Omental fat pad (tissue), 4 donors: ENCODE data around the gene WASHC2A. TPM values are rescaled to one million over a fixed set of nuclear protein-coding genes. Genes with fewer than 3 reads are reported as not detected.
"Not testable (repeated sequence)": the region's sequence is repeated elsewhere in the genome, so short reads cannot be mapped to it uniquely, and the experiment has no call there.

ENCODE experiments used
- ATAC-seq: fragments of 150-250 bp; one replicate; pipeline ENCODE4 v1.9.1; 2016; ENCODE audit warnings: mild to moderate bottlenecking, moderate library complexity; ENCODE audit not compliant: low FRiP score
- DNase-seq: peaks from one replicate; pipeline ENCODE4 v3.0.0-alpha.2; 2019; ENCODE audit warnings: low spot score
- total RNA-seq, 4 donors: library from RNA; depleted of rRNA; stranded (reverse); fragments of >200 nt; gene quantifications; one replicate each; pipeline ENCODE4 v1.1.0, GENCODE V29; 2016
- TF ChIP-seq, protein P1 (sequence below), 3 donors: fragments of 450-650 bp; IDR thresholded peaks; one replicate each; pipeline ENCODE4 v1.5.1; 2016 to 2017; ENCODE audit warnings: antibody characterized with exemption in 3 of 3, mild to moderate bottlenecking in 3 of 3, moderate library complexity in 2 of 3

Gene WASHC2A
- total RNA-seq, 4 donors from 2014 or later: 23.5 to 38.8 (median 28.7) TPM

DNA sequence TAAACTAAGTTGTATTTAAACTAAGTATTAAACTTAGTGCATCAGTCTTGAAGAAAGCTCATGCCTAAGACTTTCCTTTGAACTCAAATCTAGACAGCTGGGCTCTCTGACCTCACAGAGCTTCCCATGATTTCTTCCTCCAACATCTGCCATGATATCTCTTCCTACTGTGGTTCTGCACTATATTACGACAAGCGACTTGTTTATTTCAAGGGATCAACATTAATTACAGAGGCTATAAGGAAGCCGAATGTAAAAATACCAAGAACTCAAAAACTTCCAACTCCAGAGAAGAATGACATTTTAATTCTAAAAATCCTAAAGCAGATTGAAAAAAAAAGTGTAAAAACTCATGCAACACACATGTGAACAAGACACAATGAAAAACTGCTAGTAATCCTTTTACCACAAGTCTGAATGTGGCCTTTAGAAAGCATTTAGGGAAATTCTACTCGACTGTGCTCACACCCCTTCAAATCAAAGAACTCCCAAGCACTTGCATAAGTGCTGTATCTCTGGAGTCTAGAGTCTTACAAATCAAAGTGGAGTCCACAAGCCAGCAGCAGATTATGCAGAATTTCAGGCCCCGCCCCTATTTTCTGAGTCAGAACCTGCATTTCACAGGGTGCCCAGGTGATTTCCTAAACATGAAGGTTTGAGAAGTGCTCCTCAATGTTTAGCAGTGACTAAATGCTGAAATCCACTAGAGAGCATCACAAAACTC, 22.7 kb upstream of the WASHC2A start:
- no peak for DNase-seq
- ATAC-seq: no peak
- TF ChIP-seq, protein P1, sequence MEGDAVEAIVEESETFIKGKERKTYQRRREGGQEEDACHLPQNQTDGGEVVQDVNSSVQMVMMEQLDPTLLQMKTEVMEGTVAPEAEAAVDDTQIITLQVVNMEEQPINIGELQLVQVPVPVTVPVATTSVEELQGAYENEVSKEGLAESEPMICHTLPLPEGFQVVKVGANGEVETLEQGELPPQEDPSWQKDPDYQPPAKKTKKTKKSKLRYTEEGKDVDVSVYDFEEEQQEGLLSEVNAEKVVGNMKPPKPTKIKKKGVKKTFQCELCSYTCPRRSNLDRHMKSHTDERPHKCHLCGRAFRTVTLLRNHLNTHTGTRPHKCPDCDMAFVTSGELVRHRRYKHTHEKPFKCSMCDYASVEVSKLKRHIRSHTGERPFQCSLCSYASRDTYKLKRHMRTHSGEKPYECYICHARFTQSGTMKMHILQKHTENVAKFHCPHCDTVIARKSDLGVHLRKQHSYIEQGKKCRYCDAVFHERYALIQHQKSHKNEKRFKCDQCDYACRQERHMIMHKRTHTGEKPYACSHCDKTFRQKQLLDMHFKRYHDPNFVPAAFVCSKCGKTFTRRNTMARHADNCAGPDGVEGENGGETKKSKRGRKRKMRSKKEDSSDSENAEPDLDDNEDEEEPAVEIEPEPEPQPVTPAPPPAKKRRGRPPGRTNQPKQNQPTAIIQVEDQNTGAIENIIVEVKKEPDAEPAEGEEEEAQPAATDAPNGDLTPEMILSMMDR (IDR thresholded peaks at IDR 0.05): no peak

DNA sequence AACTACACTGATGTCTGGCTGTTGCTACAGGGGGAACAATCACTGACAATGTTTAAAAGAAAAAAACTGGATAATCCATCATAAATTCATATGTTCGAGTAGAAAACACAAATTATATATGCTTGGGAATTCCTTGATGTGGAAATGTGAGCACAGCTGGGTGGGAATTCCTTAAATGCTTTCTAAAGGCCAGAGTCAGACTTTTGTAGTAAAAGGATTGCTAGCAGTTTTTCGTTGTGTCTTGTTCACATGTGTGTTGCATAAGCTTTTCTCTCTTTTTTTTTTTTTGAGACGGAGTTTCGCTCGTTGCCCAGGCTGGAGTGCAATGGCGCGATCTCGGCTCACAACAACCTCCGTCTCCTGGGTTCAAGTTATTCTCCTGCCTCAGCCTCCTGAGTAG, 21.3 kb upstream of the WASHC2A start:
- DNase-seq, ATAC-seq: not testable (repeated sequence)

DNA sequence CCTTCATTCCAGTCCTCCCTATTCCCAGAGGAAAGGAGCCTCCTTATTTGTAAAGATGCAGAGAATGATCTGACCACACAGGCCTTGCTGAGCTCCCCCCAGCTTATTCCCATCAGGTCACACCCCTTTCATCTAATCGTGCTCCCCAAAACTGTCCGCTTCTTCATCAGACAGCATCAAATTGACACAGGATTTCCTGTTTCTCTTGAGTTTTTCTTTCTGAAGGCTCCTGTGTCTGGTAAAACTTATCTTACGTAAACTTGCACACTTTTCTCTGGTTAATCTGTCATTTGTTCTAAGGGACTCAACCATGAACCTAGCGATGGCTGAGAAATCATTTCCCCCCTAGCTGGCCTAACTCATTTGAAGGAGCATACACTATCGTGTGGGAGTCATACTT, 20.2 kb upstream of the WASHC2A start:
- not testable (repeated sequence) for DNase-seq, ATAC-seq

DNA sequence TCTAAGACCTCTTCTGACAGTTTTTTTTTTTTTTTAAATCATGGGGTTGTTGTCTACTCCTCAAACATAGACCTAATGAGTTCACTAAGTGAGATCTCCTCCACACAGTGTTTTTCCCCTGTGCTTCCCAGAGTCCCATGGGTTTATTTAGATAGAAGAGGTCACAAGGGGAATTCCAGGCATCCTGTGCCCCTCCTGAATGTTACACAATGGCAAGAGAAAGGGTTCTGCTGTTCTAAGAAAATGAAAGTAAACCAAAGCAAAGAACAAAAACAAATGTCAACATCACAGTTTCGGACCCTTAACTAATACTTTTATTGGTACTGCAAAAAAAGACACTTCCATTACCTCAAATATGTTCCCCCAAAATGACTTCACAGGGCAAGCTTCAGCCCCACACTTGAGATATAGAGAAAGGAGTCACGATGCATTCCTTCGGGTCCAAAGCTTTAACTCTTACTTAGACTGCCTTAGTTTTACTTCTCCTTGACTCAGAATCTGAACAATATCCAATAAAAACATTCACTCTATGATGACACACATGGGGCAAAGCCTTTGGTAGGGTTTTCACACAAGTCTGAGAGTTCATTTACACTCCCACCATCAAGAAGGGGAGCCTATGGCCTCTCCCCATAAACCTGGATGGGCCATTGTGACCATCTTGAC, 15.6 kb upstream of the WASHC2A start:
- DNase-seq, ATAC-seq: not testable (repeated sequence)

DNA sequence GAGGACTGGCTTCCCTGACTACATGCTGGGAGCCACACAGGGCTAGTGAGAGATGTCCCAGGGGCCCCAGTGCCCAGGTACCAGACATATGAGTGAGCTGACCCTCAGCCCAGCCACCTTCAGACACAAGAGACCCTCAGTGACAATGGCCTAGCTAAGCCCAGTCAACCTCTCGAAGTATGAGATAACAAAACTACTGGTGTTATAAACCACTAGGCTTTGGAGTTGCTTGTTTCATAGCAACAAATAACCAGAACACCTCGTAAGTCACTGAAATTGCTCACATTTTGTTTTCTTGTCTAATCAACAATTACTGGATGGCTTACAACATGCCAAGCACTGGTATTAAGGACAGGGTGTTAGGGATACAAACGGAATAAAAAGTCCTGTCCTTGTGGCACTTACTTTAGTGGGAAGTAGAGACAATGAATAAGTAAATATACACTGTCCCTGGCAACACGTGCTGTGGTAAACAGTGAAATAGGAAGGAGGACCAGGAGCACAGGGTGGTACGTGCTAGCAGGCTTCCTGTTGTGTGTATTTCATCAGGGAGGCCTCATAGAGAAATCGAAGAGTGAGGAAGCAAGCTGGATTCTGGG, 14.9 kb upstream of the WASHC2A start:
- not testable (repeated sequence) for ATAC-seq, DNase-seq

DNA sequence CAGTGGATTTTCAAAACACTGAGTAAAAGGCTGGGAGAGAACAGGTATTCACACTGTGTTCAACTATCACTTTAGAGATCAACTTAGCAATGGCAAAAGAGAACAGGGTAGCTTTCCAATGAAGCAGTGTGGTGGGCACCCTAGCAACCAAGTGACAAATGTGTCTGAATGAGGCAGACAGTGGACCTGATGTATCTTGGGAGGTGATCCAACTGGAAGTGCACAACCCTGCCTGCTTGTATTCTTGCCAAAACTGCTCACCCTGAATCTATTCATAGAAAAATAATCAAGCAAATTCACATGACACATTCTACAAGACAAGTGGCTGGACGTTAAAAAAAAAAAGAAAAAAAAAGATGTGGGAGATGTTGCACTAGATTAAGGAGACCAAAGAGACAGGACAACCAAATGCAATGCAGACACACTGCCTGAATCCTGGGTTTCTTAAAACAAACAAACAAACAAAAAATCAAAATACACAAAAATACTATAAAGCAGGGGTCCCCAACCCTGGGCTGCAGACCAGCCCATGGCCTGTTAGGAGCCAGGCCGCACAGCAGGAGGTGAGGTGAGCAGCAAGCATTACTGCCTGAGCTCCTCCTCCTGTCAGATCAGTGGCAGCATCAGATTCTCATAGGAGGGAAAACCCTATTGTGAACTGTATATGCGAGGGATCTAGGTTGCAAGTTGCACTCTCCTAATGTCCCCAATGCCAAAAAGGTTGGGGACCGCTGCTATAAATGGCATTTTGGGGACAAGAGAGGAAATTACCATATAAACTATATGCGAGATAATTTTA, 12.1 kb upstream of the WASHC2A start:
- ATAC-seq, DNase-seq: not testable (repeated sequence)

DNA sequence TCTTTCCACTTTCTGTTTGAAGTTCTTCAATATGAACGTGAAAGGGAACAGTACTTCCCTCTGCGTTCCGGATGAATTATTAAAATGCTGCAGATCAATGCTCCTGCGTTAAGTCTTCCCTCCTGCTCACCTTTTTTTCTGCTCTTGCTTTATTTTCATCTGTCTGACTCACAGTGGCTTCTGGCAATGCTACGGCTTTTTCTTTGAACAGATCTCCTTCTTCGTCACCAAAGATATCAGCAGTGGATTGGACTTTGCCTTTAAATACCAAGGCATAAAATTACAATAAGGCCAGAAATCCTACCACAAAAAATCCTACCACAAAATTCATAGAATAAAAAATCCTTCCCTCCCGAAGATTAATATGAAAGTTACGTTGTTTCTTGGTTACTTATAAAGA, 11.1 kb upstream of the WASHC2A start:
- not testable (repeated sequence) for ATAC-seq, DNase-seq

DNA sequence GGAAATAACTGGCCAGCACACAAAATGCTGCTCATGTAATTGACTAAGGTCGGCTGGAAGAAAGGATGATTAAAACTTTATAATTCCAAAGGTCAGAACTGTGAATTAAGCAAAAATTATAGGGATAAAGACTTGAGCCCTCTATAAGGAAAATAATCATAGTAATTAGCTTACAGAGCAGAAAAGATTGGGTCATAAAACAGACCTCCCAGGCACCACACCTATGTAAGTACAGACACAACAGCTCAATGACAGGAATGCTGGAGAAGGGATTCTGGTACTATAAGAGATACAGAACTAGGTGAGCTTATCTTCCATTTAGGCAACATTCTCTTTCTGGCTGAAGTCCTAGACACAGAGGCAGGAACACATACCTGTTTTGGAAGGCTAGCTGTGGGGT, 9.0 kb upstream of the WASHC2A start:
- not testable (repeated sequence) for ATAC-seq, DNase-seq

DNA sequence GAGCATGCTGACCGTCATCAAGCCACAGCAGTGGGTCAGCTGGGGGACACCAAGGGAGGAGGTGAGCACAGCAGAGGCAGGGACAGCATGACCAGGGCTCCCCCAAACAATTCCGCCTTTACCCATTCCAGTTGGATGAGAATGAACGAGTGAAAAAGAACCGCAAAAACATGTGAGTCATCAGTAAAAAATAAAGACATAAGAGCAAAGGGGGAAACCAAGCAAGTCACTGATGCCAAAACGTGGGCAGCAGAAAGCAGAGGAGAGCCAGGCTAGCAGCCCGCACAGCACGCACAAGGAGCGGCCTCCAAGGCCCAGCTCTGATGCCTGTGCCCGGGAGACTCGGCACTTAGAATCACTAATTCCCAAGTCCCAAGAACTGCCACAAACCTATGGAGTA, 7.8 kb upstream of the WASHC2A start:
- ATAC-seq, DNase-seq: not testable (repeated sequence)

DNA sequence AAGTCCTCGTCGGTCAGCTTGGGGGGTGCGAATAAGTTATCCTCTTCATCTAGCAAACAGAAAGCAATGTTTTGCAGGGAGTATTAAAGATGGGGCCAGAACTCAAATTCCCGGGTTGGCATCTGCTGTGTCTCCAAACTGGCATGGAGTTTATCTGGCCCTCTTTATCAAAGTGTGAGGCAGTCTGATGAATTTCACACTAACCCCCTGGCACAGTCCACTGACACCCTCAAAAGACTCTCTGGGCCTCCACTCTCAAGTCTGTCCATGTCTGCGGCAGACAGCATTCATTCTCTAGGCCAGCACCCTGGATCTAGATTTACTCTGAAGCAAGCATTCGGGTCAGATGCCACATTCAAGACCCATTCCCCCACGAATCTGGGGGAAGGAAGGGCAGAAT, 6.2 kb upstream of the WASHC2A start:
- ATAC-seq, DNase-seq: not testable (repeated sequence)

DNA sequence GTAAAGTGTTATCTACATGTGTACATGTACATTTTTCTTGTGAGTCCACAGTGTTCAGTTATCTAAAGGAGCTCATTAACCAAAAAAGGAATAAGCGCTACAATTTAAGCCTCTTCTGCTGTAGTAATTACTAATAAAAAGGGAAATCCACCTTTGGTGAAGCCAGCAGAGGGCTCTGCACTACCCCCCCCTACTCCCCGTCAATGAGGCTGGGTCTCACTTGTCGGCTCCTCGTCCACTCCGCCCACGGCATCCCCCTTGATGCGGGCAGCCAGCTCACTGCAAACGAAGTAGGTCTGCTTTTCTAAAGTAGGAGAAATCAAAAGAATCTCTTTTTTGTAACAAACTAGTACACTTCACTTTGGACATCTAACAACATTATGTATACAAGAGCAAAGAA, 4.7 kb upstream of the WASHC2A start:
- DNase-seq (no peak), ATAC-seq (no peak)
- TF ChIP-seq, protein P1 (IDR thresholded peaks at IDR 0.05): no peak

DNA sequence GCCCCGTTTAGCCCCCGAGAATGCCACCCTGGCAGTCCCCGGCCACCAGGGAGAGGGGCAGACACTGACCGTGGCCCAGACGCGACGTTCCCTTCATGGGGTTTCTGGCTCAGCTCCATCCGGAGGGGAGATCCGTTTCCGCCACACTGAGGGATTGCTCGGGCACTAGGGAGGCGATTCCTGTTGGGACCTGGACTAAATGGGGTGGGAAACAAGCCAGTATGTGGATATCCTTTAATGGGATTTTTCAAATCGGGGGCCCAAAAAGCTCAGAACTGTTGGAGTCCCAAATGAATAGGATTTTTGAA, 552 bp downstream of the WASHC2A start:
- ATAC-seq, DNase-seq: not testable (repeated sequence)

DNA sequence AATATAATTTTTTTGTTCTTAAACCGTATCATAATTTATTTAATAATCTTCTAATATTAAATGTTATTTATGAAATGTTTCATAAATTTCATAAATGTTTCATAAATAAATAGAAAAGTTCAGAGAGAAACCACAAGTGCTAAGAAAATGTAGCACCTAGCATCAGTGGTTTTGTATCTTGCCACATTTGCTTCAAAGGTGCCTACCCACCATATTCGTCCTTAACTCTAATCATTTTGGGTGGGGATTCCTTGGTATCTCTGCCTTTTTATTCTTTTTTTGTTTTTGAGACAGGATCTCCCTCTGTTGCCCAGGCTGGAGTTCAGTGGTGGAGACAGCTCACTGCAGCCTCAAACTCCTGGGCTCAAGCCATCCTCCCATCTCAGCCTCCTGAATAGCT, 7.4 kb downstream of the WASHC2A start:
- DNase-seq, ATAC-seq: not testable (repeated sequence)

DNA sequence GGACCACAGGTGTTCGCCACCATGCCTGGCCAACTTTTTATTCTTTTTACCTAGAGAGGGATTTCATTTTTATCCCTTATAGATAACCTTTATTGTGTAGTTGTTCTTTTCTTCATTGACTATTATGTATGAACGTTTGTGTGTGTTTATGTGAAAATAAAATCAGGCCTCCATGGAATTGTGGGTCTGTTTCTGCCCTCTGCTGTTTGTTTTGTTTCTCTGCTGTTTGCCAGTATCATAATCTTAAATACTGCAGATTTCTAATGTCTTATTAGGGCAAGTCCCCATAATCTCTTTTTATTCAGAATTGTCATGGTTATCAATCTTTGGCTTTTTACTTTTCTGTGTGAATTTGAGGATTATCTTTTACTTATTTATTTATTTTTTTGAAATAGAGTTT, 7.8 kb downstream of the WASHC2A start:
- ATAC-seq, DNase-seq: not testable (repeated sequence)

DNA sequence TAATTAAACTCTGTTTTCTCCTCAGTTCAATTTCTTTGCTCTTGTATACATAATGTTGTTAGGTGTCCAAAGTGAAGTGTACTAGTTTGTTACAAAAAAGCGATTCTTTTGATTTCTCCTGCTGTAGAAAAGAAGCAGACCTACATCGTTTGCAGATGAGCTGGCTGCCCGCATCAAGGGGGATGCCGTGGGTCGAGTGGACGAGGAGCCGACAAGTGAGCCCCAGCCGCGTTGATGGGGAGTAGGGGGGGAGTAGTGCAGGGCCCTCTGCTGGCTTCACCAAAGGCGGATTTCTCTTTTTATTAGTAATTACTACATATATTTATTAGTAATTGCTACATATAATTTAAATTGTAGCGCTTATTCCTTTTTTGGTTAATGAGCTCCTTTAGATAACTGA, 23.6 kb downstream of the WASHC2A start:
- not testable (repeated sequence) for ATAC-seq, DNase-seq

DNA sequence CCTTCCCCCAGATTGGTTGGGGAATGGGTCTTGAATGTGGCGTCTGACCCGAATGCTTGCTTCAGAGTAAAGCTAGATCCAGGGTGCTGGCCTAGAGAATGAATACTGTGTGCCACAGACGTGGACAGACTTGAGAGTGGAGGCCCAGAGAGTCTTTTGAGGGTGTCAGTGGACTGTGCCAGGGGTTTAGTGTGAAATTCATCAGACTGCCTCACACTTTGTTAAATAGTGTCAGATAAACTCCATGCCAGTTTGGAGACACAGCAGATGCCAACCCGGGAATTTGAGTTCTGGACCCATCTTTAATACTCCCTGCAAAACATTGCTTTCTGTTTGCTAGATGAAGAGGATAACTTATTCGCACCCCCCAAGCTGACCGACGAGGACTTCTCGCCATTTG, 25.2 kb downstream of the WASHC2A start:
- ATAC-seq: not testable (repeated sequence)

DNA sequence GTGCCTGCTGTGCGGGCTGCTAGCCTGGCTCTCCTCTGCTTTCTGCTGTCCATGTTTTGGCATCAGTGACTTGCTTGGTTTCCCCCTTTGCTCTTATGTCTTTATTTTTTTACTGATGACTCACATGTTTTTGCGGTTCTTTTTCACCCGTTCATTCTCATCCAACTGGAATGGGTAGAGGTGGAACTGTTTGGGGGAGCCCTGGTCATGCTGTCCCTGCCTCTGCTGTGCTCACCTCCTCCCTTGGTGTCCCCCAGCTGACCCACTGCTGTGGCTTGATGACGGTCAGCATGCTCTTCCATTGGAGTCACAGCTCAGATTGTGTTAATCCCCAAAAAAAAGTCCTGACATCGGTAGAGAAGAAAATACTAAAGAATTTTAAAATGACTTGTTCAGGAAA, 26.9 kb downstream of the WASHC2A start:
- not testable (repeated sequence) for ATAC-seq, DNase-seq

More for the DNA sequence above, 25.2 kb downstream of the WASHC2A start:
- not testable (repeated sequence) for DNase-seq
